Central memory CD4-positive, alpha-beta T cell (primary cell): Measurements from ENCODE around the gene PGS1.

ENCODE experiments used
- DNase-seq: peaks from one replicate; pipeline ENCODE4 v3.0.0; 2022

The PGS1 gene

DNA sequence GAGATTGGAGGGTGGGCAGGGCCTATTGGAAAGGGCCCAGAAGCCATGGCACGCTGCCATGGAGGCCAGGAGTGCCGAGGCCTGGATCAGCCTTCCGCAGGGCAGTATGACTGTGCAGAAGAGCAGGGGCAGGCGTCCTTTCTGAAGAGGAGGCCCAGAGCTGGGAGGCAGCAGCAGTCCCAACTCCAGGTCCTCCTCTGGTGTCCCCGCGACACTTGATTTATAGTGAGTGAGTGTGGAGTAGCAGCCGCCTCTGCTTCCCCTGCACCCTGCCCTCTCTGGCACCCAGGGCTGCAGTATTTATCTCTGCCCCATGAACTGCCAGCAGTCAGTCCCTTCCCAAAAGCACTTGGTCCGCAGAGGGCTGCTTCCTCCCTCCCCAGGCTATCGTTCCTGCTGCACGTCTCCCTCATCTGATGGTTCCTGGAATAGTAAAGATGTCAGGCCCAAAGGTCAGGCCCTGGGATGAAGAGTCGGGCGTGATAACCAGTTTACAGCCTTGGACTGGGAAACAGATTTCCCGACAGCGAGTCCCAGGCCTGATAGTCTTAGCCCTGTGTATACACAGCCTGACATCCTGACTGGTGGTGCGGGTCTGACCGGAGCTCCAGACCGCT, 32.9 kb downstream of the PGS1 start:
- no peak for DNase-seq

DNA sequence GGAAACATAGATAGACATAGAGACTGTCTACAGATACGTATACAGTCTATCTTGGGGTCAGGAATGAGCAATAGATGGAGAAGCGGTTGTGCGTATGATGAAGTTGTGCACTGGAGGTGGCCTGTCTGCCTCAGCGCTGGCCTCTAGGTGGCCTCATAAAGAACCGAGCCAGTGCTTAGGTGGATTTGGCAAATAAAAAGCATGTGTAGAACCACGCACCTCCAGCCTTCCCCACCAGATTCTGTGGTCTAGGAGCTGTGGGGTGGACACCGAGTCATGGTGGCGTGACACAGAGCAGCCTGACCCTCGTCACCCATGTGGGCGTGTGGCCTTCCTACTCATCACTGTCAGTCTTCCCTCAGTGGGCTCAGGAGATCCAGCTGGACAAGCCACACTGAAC, 34.0 kb downstream of the PGS1 start:
- DNase-seq = peak; percentile 17

DNA sequence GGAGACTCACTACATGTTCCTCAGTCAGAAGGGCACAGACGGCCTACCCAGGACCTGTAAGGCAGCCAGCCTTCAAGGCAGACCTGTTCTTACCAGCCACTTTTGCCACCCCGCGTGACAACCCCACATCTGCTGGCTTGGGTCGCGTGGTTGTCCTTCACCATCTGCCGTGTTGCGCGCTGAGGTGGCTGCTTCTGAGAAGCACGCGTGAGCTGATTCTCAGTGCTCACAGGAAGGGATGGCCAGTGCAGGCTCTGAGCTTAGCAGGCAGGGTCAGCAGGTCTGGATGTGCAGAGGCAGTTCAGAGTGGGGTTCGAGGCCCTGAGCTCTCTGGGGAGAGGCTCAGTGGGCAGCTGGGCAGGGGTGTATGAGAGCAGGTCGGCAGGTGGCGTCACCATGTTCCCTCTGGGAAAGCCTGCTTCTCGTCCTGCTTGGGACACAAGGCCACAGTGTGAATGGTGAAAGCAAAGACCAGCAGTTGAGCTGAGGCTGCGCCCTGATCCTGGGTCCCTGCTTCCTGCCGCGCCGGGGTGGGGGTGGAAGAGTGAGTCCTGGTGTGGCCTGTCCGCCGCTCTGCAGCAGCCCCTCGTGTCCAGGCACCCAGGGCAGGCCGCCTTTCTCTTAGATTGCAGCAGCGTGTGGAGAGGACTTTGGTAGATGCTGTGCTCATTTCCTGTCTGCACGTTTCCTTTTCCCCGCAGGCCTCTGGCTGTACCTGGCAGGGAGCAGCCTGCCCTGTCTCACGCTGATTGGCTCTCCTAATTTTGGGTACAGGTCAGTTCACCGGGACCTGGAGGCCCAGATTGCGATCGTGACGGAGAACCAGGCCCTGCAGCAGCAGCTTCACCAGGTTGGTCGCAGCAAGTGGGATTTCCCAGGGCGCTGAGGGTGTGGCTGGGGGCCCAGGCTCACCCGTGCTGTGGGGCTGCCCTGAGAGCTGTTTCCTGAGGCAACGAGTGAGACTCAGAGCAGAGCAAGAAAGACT, 36.0 kb downstream of the PGS1 start:
- peak; percentile 36 for DNase-seq

DNA sequence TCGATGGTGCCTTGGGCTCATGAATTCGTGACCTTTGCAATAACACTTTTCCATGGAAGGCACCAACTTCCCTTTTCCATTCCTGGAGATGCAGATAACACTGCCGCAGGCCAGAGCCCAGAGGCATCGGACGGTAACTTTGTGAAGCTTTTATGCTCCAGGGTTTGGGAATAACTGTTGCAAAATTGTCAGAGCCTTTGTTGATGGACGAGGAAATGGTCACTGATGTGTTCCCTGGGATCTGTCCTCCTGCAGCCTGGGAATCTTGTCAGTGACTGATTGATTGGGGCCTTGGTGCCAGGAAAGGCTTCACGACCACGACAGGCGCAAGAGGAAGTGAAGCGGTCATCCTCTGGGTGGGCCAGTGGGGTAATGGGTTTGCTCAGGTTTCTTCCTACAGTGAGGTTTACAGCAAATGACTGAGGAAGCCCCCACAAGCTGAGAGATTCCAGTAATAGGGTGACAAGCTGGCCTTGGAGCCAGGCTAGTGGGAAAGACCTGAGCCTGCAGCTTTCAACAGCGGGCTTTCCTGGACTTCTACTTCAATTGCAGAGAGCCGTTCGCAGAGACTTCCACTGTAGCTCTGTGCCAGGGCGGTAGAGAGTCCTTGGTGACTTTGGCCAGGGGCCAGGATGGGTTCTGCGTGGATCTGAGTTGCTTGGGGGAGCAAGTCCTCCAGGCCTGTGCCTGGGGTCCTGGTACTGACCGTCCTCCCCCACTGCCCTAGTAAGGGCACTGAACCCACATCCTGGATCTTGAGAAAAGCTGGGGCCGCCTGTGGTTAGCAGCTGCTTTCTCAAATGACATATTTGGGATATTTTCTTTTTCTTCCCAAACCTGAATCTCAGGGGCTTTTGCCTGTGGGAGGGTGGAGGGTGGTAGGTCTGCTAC, 37.6 kb downstream of the PGS1 start:
- no peak for DNase-seq

DNA sequence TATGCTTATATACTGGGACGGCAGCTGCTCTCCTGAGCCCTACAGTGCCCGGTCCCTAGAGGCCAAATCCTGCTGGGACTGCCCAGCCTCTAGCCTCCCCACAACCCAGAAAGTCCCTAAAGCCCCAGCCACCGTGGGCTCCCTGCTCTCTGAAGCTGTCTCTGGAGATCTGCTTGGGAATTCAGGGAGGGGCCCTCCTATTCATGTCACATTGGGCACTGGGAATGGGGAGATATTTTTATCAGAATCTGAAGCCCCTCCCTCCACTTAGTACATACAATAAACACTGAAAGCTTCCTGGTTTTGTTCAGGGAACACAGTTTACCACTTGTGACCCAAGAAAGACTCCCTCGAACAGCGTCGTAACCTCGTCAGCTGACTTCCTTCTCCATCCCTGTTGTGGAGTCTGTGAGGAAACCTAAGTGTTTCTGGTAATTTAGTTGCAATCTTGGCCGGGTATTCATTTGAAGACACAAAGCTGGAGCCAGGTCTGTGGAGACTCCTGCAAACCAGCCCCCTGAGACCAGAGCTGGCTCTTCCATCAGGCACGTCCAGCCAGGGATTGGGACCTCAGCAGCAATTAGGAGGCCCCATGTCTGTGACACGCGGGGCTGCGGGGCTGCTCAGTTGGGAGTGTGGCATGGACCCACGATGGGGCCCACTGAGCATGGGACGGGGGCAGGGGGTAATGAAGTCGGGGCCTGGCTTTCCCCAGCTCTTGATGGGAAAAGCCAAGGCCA, 38.5 kb downstream of the PGS1 start:
- no peak for DNase-seq

DNA sequence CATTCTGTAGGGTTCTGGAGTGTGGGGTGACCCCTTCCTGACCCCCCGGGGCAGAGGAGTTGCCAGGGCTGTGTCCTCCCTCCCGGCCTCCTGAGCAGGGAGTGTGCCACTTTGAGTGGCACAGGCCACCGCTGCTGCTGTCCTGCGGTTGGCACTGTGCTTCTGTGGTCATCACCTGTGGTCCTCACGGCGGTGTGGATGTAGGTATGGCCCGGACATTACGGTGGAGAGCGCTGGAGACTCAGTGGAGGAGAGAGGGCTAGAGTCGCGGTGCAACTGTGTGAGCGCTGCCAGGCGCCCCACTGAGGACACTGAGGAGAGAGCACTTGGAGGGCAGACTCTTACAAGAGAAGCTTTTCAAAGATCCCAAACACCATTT, 39.1 kb downstream of the PGS1 start:
- no peak for DNase-seq

DNA sequence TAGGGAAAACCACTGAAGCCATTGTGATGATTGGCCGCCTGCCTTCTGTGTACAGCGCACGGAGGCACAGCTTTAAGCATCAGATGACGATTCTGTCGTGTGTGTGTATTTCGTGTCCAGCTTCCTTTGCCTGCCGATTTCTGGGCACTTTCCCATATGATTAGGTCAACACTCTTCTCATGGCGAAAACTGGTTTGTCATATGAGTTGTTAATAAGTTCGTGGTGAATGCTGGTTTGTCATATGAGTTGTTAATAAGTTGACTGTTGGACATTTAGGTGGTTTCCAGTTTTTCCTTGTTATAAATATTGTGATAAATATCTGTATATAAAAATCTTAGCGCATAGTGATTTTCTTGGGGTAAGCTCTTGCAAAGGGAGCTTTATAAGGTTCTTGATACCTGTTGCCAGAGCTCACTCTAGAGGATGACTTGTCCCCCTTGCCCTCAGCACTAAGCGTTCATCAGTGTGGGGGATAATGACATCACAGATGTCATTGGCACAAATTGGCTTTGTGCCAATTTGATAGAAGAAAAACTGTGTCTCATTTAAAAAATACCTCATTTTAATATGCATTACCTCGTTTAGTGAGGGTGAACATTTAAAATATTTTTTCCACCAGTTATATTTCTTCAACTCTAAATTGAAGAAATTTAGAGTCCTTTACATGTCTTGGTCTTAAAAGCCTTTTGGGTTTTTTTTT, 40.0 kb downstream of the PGS1 start:
- DNase-seq = no peak

DNA sequence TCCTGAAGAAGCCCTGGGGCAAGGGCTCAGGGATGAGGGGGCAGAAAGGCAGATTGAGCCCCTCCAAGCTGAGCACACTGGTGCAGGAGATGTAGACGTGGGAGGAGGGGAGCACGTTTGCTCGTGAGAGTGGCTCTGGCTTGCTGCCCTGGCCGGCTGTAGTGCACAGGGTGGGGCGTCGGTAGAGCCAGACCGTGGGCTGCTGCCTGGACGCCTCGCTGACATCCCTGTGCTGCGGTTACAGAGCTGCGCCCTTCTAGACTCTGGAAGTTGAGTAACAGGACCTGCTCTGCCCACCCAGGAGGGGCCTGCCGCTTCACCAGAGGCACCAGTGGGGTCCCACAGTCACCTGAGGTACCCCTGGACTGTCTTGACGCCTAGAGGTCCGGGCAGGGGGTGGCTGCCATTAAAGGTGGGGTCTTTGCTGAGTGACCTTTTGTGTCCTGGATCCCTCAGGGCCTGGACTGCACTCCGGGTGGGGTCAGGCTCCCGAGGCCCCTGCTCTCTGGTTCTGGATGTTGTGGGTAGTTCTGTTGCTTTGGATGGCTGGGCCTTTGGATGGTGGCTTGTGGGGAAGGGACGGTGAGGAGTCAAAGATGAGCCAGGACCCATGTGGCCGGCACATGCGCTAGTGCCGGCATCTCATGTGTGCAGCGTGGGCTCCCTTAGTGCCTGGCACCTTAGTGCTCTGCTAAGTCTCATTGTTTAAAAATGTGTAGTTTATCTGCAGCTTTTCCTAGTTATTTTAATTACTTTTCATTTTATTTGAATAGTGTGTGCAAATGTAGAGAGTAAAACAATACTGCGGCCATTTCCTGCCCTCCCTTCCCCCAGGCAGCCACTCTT, 41.7 kb downstream of the PGS1 start:
- no peak for DNase-seq

DNA sequence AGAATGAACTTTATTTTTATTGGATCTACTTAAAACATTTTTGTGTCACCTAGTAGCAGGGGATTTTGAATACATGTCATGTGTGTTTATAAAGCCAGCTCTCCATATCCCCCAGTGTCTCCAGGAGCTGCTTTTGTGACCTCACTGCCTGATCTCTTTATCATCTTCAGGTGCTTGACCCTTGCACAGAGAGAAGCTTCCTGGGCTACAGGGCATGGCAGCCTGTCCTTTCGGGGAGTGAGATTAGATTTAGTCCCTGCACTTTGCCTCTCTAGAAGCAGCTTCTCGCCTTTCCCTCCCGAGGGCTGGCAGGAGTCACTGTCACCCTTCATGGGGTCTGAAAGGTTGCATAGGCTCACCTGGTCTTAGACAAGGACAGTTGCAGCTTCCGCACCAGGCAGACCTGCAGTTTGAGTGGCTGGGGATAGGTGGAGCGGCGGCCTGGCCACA, 42.7 kb downstream of the PGS1 start:
- DNase-seq = no peak

DNA sequence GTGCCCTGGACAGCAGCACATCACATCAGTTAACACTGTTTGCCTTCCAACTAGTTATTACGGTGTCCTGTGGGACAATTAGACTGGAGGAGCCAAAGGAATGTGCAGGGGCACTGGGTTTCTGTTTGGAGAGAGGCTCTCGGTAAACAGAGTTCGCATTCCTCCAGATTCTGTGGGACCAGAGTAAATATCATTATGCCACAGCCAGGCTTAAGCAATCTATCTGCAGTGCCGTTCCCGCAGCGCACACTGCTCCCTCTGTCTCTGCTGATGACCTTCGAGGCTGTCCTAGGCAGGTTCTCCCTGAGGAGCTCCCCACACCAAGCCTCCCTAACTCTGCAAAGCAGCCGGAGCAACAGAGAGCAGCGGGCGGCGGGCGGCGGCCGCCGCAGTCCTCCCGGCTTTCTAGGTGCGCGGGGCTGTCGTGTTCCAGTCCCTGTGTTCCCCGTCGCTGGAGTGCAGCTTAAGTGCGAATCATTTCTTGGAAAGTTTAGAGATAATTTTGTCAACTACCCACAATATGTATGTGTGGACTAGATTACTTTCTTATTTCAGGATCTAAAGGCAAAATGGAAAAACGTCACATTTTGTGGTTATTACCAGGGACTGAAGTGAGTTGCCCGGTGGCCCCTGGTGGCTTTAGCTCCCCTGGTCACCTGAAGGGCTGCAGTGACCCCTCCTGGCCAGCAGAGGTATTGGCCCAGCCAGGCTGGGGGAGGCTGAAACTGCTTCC, 43.3 kb downstream of the PGS1 start:
- DNase-seq = peak; percentile 62

DNA sequence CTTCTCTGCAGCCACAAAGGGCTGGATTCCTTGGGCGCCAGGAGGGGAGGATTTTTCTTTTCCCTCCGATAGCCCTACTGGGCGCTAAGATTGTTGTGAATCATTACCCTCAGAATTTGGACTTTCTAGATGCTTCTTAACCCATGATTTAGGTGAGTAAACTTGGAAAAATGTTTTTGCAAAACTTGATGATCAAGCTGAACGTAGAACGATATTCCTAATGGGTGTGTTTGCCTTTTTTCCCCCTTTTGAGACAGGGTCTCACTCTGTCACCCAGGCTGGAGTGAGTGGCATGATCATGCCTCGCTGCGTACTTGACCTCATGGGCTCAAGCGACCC, 43.8 kb downstream of the PGS1 start:
- no peak for DNase-seq

DNA sequence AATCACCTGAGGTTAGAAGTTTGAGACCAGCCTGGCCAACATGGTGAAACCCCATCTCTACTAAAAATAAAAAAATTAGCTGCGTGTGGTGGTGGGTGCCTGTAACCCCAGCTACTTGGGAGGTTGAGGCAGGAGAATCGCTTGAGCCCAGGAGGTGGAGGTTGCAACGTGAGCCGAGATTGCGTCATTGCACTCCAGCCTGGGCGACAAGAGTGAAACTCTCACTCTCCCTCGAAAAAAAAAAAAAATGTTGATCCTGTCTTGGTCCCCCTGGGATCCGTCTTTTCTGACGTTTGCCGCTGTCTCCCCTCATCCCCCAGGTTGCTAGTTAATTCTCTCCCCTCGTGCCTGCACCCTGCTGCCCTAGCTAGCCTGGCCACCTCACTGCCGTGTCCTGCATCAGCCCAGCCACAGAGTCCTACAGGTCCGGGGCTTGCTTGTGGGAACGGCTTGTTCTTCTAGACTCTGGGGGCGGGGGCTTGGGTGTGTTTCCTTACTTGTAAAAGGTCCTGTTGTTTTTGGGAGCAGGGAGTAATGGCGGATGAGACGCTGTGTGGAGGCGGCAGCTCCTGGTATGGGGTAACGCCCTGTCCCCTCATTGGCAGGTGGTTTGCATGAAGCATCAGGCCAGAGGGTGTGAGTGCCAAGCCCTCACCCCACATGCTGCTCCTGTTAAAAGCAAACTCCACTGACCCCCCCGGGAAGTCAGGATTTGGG, 44.6 kb downstream of the PGS1 start:
- no peak for DNase-seq

DNA sequence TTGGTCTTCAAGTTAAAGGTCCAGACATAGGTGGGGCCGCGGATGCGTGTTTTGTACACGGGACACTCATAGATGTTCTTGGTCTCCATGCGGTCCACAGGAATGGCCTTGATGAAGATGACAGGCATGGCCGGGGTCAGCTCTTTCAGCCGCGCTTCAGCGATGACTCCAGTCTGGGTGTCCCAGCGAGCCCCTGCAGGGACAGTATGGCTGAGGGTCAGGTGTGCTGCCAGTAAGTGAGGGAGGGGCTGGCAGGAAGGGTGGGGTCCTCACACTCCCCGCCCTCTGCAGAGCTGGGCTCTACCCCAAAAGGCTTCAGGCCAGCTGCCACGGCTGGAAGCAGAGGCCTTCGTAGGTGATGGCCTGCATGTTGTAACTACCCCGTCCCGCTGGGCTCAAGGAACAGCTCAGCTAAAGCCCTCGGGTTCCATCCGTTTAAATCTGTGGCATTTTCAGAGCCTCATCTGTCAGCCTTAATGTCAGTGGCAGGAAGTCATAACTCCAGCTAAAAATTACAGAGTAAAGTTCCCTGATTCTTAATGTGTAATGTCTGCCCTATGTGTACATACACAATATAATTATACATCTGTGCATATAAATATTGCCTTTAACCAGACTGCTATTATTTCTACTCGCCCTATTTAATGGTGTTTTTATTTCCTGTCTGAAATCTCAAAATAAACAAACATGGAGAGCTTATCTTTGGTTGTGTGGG, 45.7 kb downstream of the PGS1 start:
- no peak for DNase-seq

DNA sequence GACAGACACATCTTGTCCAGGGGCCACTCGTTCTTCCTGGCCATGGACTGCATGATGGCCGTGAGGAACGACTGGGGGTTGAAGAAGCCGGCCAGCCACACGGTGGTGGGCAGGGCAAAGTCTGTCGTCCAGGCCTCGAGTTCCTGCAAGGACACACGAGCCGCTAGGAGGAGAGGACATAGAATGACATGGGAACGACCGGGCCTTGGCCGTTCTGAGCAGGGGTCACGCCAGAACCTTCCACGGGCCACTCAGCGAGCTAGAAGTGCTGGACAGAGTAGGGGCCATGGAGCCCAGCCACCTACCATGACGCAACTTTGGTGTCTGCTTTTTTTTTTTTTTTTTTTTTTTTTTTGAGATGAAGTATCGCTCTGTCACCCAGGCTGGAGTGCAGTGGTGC, 47.0 kb downstream of the PGS1 start:
- no peak for DNase-seq

DNA sequence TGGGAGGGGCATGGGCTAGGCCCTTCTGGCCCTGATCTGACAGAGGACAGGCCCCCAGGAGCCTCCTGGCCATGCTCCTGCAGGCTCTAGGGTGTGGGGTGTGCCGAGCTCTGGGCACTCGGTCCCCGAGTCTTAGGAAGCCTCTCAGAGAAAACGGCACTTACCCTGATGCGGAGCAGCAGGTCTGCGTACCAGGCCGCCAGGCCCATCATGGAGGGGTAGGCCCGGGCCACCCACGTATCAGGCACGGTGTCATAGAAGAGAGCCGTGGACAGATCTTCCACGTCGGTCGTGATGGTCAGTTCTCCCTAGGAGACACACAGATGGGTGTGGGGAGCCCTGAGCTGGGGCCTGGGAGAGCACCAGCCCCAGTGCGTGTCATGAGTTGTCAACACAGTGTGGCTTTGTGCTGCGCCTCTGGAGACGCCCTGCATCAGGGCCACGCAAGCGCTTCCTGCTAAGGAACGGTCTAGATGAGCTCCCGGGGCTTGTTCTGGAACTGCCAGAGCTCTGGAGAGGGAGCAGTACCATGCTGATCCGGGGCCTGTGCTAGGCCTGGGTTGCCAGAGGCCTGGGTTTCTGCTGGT, 47.9 kb downstream of the PGS1 start:
- no peak for DNase-seq

DNA sequence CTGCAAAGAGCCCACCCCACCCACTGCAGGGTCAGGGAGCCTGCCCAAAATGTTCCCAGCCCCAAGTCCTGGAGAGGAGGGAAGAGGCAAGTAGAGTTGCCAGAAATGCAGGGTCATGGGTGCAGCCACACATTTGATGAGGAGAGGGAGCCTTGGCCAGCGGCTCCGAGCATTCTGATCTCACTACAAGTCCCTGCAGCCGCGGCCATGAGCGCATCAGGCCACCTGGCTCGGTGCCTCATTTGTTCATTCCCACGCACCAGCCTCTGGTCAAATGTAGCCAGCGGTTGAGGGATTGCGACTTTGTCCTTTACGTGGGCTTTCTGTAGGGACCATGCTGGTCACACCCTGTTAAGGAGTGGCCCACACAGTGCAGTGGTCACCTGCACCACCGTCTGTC, 48.7 kb downstream of the PGS1 start:
- no peak for DNase-seq

DNA sequence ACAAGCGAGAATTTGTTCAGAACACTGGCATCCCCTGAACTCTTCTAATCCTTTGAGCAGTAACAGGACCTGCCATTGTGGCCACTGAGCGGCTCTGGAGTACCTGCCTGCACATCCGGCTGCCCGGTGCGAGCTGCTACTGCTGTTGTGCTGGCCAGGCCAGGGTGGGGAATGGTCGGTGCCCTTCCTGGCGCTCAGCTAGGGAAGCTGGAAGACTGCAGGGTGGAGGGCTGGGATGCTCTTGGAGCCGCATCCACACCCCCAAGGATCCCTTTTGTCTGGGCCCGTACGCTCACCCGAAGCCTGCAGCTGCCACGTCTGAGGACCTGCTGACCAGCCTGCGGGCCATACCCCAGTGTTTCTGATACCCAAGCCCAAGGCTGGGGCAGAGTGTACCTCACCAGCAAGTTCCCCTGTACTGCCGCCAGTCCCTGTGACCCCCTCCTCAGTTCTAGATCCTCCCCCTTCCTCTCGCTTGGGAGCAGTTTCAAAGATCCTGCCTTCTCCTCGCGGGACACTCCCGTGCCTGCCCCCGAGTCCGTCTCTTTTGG, 49.7 kb downstream of the PGS1 start:
- DNase-seq = no peak
